Measurements from ENCODE around the gene HIVEP3.

HIVEP3 gene

GRCh38 chr1:41846625-41847405 is 71.9 kb downstream of the HIVEP3 start:
- peak; percentile 26 to 47 for DNase-seq

- no peak for DNase-seq
Measured at GRCh38 chr1:41844781-41845272, 73.9 kb downstream of the HIVEP3 start.

GRCh38 chr1:41844255-41844654 is 74.5 kb downstream of the HIVEP3 start:
- no peak for DNase-seq

- DNase-seq, result peak in 1 of 2 donors; percentile 12
Measured at GRCh38 chr1:41842993-41843755, 75.5 kb downstream of the HIVEP3 start.

GRCh38 chr1:41842326-41842725 is 76.4 kb downstream of the HIVEP3 start:
- DNase-seq, result no peak

GRCh38 chr1:41840592-41841246 is 78.0 kb downstream of the HIVEP3 start:
- DNase-seq, result no peak

- DNase-seq, result no peak
Measured at GRCh38 chr1:41838266-41838665, 80.5 kb downstream of the HIVEP3 start.

- no peak for DNase-seq
Measured at GRCh38 chr1:41837691-41838090, 81.0 kb downstream of the HIVEP3 start.

GRCh38 chr1:41835485-41835884 is 83.2 kb downstream of the HIVEP3 start:
- DNase-seq, result no peak

GRCh38 chr1:41833519-41834000 is 85.2 kb downstream of the HIVEP3 start:
- DNase-seq, result no peak

- DNase-seq, result no peak
Measured at GRCh38 chr1:41830726-41831125, 88.0 kb downstream of the HIVEP3 start.

GRCh38 chr1:41827991-41828570 is 90.6 kb downstream of the HIVEP3 start:
- no peak for DNase-seq

GRCh38 chr1:41823471-41823870 is 95.3 kb downstream of the HIVEP3 start:
- no peak for DNase-seq

- DNase-seq, result peak in 1 of 2 donors; percentile 28
Measured at GRCh38 chr1:41822866-41823265, 95.9 kb downstream of the HIVEP3 start.

GRCh38 chr1:41819843-41820242 is 98.9 kb downstream of the HIVEP3 start:
- no peak for DNase-seq

- no peak for DNase-seq
Measured at GRCh38 chr1:41819069-41819468, 99.7 kb downstream of the HIVEP3 start.

GRCh38 chr1:41816061-41816460 is 102.7 kb downstream of the HIVEP3 start:
- DNase-seq, result no peak

GRCh38 chr1:41813755-41814745 is 104.7 kb downstream of the HIVEP3 start:
- no peak for DNase-seq

GRCh38 chr1:41813226-41813625 is 105.5 kb downstream of the HIVEP3 start:
- DNase-seq, result no peak

- no peak for DNase-seq
Measured at GRCh38 chr1:41812453-41812852, 106.3 kb downstream of the HIVEP3 start.

GRCh38 chr1:41812051-41812450 is 106.7 kb downstream of the HIVEP3 start:
- peak; percentile 68 to 74 for DNase-seq
